Activated CD8-positive, alpha-beta memory T cell treated with anti-CD3 and anti-CD28 coated beads for 1 hour (primary cell): ENCODE results near the gene MND1.
"Not testable (repeated sequence)": the region's sequence is repeated elsewhere in the genome, so short reads cannot be mapped to it uniquely, and the experiment has no call there.

Experiments
- DNase-seq, 2 donors: peaks; one replicate each; pipeline ENCODE4 v3.0.0-alpha.2; 2020; ENCODE audit warnings: low read depth in 1 of 2; ENCODE audit errors: extremely low read depth in 1 of 2

MND1 gene

DNA sequence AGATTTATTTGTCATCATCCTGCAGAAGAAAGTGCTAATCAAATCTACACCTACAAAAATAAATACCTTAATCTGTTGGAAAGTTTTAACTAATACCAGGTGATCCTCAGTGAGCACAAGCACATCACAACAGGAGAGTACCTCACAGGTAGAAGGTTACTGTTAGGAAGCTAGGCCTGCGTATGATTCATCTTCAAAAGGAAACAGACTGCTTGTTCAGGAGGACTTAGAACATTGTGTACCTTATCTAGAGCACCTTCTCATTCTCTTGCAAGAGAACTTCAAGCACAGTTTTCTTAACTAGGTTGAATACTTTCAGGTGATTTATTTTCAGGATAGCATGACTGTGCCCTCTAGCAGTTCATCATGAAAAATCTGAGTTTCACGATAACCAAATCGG, 54.2 kb downstream of the MND1 start:
- DNase-seq, result no peak

DNA sequence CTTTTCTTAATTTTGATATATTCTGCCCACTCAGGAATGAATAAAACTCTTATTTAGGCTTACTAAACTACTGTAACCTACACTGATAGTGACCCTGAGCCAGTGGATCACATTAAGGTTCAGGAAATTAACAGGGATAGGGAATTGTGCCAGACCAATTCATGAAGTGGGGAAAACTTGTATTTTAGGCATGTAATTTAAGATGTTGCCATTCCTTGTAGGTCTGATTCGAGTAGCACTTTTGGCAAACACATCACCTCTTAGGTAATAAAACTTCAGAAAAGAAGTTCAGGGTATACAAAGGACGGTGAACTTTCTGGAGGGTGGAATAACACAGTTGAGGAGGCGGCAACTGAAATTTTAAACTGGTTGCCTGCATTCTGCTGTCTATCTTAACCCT, 54.9 kb downstream of the MND1 start:
- DNase-seq, result no peak

DNA sequence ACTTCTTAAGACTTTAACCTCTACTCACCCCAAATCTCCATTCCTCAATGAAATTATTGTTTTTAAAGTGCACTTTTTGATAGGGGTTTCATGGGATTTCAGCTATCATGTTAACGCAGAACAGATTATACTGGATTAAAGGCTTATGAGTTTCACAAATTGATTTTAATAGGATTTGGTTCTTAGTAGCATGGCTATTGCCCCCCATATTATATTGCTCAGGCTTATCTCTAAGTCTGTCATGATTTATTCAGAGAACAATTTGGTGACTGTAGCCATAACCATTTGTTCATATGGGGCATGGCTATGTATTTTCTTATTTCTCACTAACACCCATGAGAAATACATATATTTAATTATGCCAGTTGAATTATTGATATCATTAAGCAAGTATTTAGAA, 57.0 kb downstream of the MND1 start:
- no peak for DNase-seq

DNA sequence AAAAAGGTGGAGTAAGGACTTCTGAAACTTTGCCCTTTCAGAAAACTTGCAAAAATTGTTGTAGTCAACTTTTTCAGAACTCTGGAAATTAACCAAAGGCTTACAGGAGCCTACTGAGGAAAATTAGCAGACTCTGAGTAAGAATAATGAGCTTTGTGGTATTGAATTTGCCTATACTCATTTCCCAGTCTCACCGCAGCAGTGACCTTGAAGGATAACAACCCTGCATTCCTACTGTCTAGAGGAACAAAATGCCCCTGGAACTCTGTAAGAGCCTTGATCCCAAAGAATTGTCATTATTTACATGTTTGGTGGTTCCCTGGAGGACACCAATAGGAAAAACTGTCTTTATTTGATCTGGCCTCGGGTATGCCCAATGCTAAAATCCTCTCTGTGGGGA, 57.9 kb downstream of the MND1 start:
- DNase-seq, result no peak

DNA sequence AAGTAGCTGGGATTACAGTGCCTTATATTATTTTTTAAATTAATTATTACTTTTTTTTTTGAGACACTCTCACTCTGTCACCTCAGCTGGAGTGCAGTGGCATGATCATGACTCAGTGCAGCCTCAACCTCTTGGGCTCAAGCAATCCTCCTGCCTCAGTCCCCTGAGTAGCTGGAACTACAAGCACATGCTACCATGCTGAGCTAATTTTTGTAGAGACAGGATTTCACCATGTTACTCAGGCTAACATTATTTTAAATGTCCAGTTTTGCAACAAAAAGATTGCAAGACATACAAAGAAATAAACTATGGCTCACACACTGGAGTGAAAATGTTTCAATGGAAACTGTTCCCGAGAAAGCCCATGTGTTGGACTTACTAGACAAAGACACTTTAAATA, 59.2 kb downstream of the MND1 start:
- DNase-seq, result no peak

DNA sequence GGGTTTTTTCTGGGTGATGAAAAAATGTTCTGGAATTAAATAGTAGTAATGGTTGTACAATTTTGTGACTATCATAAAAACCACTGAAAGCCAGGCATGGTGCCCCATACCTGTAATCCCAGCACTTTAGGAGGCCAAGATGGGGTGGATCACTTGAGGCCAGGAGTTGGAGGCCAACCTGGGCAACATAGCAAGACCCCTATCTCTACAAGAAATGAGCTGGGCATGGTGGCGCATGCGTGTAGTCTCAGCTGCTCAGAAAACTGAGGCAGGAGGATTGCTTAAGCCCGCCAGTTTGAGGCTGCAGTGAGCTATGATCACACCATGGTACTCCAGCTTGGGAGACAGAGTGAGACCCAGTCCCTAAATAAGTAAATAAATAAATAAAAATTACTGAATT, 63.4 kb downstream of the MND1 start:
- DNase-seq, result no peak

DNA sequence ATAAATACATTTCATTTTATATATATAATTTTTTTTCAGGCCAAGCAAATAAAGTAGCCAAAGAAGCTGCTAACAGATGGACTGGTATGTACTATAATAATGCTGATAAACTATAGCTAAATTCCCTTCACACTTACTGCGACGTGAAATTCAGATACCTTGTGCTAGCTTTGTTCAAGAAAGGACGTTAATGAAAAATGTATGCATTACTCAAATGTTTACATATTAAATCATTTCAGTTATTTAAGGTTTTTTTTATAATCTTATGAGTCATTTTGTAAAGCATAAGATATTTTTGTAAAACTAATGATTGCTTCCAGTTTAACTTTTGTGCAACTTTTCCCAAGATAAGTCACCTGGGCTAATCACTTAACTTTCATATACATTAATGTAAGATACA, 64.4 kb downstream of the MND1 start:
- no peak for DNase-seq

DNA sequence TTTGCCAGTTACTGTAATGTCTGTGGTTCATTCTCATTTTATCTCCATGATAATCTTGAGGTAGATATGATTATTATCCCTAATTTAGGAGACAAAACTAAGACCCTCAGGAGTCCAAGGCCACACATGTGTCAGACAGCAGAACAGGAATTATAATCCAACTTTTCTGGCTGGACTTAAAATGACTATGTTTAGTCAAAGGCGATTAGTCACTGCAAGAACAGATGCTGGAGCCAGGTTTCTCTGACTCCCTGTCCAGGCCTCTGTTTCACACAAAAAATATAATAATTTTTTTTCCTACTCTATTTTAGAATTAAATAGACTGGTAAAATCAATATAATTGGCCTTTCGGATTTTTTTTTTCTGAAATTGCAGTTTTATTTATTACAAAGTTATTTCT, 64.9 kb downstream of the MND1 start:
- DNase-seq, result no peak

DNA sequence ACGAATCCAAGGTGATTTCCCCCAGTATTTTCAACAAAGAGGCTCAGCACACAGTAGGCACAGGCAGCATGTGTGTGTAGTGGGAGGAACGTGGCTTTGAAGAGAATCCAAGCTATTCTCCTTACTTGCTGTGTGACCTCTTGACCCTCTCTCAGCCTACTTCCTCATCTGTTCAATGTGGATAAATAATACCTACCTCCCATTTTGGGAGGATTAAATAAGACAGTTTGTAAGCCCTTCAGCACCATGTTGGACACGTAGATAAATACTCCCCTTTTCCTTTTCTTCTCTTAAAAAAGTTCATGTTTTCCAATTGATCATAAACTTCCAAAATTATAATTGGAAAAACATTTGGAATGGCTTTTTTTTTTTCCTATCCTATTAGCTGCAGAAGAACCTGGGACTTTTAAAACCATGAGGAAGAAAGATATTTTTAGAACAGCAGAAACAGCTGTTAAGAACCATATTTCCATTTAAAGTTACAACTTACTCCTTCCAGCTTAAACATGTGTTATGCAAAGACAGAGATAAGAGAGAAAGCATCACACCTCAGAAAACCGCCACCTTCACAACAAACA, 65.5 kb downstream of the MND1 start:
- DNase-seq, result no peak

DNA sequence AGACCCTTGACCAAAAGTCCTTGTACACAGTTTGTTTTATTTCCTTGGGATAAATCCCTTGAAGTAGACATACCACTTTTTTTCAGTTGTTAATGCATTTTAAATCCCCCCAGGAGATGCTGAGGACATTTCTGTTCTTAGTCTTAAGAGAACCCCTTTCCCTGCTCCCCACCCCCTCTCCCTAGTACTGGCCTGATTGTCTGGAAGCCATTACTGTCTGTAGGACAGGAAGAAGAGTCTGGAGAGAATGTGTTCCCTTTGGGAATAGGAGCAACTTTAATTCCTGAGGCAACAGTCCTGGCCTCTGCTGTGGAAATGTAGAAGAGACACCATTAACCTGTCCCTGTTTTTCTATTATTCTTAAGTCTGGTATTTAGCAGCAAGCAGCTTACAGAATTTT, 69.4 kb downstream of the MND1 start:
- no peak for DNase-seq

DNA sequence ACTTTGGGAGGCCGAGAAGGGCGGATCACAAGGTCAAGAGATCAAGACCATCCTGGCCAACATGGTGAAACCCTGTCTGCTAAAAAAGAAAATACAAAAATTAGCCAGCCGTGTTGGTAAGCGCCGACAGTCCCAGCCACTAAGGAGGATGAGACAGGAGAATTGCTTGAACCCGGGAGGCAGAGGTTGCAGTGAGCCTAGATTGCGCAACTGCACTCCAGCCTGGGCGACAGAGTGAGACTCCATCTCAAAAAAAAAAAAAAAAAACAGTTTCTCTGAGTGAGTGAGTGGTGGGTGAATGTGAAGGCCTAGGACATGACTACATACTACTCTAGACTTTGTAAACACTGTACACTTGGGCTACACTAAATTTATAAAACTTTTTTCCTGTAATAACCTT, 72.0 kb downstream of the MND1 start:
- DNase-seq, result not testable (repeated sequence)

DNA sequence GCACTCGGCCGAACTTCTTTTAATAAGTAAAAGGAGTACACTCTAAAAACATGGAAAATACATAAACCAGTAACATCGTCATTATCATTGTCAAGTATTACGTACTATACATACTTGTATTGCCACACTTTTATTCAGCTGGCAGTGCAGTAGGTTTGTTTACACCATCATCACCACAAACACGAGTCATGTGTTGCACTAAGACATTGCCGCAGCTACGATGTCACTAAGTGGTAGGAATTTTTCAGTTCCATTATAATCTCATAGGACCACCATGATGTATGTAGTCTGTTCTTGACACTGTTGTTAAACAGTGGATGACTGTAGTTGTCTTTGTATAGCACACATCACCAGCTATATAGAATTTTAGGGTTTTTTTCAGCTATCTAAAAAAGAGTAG, 73.6 kb downstream of the MND1 start:
- no peak for DNase-seq

DNA sequence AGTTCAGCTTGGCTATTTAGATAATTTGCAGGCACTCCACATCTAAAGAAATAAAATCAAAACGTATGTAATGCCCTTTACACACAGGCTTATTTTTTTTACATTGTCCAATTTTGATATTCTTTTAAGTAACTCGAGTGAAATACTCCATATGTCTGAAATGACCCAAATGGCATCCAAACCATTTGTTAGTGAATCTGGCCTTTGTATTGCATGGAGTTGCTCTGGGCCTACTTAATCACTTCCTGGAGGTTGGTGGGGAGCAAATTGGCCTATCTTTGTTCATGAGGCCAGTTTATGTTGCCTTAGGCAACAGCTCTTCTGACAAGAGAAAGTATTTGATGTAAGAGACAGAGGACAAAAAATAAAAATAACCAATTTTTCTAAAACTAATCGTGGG, 74.1 kb downstream of the MND1 start:
- no peak for DNase-seq

DNA sequence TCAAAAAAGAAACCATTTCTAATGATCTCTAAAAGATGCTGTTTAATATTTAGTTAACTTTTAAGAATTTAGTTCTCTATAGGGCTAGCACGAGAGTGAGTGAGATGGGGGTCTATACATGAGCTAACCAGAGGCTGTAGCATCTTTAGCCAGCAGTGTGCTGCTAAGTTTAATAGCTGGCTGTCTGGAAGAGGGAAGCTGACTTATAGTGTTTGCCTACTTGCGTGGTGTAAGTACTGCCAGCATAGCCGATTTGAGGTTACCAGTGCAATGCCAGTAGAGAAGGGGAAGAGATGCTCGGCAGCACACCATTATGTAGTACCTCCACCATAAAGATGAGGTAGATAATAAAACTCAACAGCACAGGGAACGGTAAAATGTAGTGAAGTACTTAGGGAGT, 74.5 kb downstream of the MND1 start:
- DNase-seq, result no peak

DNA sequence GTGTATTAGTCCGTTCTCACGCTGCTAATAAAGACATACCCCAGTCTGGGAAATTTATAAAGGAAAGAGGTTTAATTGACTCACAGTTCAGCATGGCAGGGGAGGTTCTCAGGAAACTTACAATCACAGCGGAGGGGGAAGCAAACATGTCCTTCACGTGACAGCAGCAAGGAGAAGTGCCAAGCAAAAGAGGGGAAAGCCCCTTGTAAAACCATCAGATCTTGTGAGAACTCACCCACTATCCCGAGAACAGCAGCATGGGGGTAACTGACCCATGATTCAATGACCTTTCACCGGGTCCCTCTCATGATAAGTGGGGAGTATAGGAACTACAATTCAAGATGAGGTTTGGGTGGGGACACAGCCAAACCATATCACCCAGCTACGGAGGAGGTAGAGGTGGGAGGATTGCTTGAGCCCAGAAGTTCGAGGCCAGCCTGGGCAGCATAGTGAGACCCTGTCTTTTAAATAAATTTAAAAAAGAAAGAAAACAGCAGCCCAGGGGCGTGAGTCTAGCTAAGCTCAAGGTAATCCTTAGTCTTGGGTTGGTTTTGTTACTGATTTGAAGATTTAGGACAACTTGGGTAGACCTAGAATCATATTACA, 75.3 kb downstream of the MND1 start:
- DNase-seq, result no peak

DNA sequence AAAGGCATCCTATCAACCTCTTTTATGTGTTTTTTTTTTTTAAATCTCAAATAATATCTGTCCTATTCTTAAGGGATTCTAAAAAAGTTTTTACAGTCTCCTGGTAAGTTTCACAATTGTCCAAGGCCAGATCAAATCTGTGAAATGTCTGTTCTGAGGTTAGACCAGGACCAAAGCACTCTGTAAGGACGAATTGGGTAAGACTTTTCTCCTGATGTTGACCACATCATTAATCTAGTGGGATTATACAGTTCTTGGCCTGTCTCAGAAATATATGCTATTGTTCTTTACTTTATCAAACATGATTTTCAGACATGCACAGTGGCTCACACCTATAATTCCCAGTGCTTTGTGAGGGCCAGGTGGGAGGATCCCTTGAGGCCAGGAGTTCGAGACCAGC, 75.9 kb downstream of the MND1 start:
- DNase-seq, result no peak

DNA sequence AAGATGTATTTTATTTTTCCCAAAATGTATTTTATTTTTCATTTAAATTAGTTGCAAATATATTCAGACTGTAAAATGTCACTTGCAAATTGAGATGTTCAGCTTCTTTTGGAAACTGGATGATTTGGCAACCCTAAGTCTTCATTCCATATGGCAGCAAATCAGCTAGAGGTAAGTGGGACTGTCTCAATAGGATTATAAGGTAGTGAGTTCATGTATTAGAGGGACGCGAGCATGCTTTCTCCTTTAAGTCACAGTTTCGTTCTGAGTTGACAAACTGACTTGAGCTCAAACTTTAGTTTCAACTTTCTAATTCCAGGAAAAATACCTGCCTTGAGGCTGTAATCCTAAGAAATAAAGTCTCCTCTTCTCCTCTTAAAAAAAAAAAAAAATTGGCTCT, 77.5 kb downstream of the MND1 start:
- DNase-seq, result no peak

DNA sequence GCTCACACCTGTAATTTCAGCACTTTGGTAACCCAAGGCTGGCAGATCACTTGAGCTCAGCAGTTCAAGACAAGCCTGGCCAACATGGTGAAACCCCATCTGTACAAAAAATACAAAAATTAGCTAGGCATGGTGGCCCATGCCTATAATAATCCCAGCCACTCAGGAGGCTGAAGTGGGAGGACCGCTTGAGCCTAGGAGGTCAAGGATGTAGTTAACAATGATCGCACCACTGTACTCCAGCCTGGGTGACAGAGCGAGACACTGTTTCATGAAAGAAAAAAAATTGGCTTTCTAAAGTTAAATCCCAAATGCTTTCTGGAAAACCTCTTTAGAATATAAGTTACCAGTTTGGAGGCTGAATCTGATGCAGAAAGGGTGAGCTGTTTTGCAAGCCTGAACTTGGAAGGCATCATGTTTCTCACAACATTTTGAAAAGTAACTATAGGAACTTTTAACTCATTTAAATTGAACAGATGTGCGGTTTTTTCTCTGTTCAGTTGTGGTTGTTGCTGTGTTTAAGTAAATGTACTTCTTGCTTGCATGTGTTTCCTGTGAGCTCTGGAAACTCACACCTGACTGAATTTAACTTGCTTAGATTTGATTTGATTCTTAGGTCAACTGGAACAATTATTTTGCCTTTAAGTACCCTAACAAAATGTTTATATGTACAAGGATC, 81.9 kb downstream of the MND1 start:
- DNase-seq, result no peak

DNA sequence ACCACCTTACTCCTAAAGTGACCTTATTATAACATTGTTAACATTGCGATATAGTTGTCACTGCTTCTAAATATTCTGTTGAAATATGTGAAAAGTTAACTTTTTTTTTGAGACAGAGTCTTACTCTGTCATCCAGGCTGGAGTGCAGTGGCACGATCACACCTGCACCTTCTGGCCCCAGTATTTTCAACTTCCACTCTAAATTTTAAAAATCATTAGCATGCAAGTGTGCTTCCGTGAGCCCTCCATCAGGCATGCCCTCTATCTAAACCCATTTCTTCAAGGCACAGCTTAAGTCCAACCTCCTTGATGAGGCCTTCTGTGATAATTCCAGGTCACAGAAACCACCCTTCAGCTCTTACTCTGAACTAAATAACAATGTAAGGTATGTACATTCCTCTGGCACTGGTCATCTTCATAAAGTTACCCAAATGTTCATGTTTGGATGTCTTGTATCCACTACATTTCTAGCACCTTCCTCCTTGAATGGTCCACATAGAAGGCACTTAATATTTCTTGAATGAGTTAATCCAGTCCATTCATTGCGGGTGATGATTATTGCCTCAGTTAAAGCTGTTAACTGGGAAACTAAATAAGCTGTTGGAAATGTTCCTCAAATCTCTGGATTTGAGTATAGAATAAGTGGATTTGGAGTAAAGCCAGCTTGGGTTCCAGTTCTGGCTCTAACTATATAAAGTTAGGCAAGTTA, 83.0 kb downstream of the MND1 start:
- no peak for DNase-seq

DNA sequence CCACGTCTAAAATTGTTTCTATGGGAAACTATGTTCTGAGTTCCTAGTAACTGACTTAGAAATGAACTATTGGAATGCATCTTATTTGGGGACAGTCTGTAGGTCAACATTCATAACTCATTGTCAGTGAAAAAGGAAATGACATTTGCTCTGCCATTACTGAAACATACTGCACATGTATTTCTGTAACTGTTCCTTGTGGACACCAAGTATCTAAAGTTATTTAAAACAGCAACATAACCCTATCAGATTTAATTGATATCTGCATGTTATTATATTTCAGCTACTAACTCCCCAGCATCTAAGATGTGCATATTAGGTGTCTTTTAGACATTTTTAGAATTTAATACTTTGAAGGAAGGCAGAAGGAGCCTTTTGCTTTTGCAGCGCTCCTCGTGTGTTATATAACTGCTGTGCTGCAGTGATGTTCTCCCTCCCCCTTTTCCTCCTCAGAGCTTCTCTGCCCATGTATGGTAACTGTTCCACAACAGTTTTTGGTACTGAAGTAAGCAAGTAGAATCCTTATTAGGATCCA, 84.5 kb downstream of the MND1 start:
- DNase-seq, result no peak

DNA sequence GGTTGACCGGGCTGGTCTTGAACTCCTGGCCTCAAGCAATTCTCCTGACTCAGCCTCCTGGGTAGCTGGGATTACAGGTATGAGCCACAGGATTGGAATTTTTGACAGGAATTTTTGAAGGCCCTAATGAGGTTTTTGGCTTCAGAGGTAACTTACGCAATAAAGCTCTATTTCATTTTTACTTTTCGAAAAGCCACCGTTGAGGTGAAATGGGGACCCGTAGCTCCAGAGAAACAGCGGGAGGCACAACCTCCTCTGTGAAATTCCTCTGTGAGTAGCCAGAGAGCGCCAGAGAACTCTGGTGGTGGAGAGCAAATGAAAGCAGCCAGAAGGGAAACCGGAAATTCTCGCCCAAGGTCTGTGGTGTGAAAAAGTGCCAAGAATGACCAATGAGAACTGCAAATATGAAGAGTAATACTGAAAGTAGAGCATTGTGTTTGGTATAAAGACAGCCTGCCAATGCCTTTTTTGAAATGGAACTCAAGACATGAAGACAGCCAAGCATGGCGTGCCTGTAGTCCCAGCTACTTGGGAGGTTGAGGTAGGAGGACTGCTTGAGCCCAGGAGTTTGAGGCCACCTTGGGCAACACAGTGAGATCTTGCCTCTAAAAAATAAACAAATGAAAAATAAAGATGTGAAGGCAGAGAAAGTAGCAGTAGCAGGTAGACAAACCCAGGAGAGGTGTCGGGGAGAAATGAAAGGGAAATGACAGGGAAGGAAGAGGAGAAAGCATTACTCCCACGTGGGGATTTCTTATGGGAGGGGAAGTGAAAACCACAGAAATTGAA, 88.7 kb downstream of the MND1 start:
- peak in 1 of 2 donors; percentile 23 for DNase-seq
